ENCODE measurements around the gene BCAT1.
"Not testable (repeated sequence)": the region's sequence is repeated elsewhere in the genome, so short reads cannot be mapped to it uniquely, and the experiment has no call there.

BCAT1 gene

GRCh38 chr12:24881227-24881626, 67.7 kb downstream of the BCAT1 start:
- Histone ChIP-seq H3K27me3 (no peaks in the 10 kb centered on the region), H3K9me3 (no peaks in the 10 kb centered on the region), H3K36me3 (peaks cover 60% of the 10 kb centered on the region), H3K4me3 (ENCODE audit: low read depth, low read length) (no peak overlapping the region), H3K4me1 (no peaks in the 10 kb centered on the region)
- no peak for DNase-seq
- no peak for TF ChIP-seq CTCF (IDR thresholded peaks at IDR 0.05; ENCODE audit: low read depth, low read length)

GRCh38 chr12:24880732-24881131, 68.2 kb downstream of the BCAT1 start:
- Histone ChIP-seq H3K36me3 (peaks cover 62% of the 10 kb centered on the region), H3K9me3 (no peaks in the 10 kb centered on the region), H3K4me3 (ENCODE audit: low read depth, low read length) (no peak overlapping the region), H3K4me1 (no peaks in the 10 kb centered on the region), H3K27me3 (no peaks in the 10 kb centered on the region)
- no peak for DNase-seq
- TF ChIP-seq CTCF (IDR thresholded peaks at IDR 0.05; ENCODE audit: low read depth, low read length) = no peak

- no peaks in the 10 kb centered on the region for H3K4me1 ChIP-seq
- no peak for TF ChIP-seq CTCF (IDR thresholded peaks at IDR 0.05; ENCODE audit: low read depth, low read length)
- DNase-seq = no peak
- H3K27me3 ChIP-seq = no peaks in the 10 kb centered on the region
- no peaks in the 10 kb centered on the region for H3K9me3 ChIP-seq
- peaks cover 73% of the 10 kb centered on the region for H3K36me3 ChIP-seq
- H3K4me3 ChIP-seq (ENCODE audit: low read depth, low read length) = no peak overlapping the region
Observed at GRCh38 chr12:24879644-24880043, 69.3 kb downstream of the BCAT1 start.

- Histone ChIP-seq H3K9me3 (no peaks in the 10 kb centered on the region), H3K27me3 (no peaks in the 10 kb centered on the region), H3K4me1 (no peaks in the 10 kb centered on the region), H3K36me3 (peaks cover 83% of the 10 kb centered on the region), H3K4me3 (ENCODE audit: low read depth, low read length) (no peak overlapping the region)
- no peak for TF ChIP-seq CTCF (IDR thresholded peaks at IDR 0.05; ENCODE audit: low read depth, low read length)
- no peak for DNase-seq
Observed at GRCh38 chr12:24875014-24875413, 73.9 kb downstream of the BCAT1 start.

GRCh38 chr12:24872211-24872610, 76.7 kb downstream of the BCAT1 start:
- Histone ChIP-seq H3K4me1 (no peaks in the 10 kb centered on the region), H3K4me3 (ENCODE audit: low read depth, low read length) (no peak overlapping the region), H3K36me3 (peaks cover 76% of the 10 kb centered on the region), H3K9me3 (no peaks in the 10 kb centered on the region), H3K27me3 (no peaks in the 10 kb centered on the region)
- no peak for DNase-seq
- TF ChIP-seq CTCF (IDR thresholded peaks at IDR 0.05; ENCODE audit: low read depth, low read length) = no peak

GRCh38 chr12:24866139-24866538, 82.8 kb downstream of the BCAT1 start:
- H3K4me3 ChIP-seq (ENCODE audit: low read depth, low read length); H3K9me3 ChIP-seq; DNase-seq; H3K4me1 ChIP-seq; H3K27me3 ChIP-seq: not testable (repeated sequence)
- H3K36me3 ChIP-seq = peaks cover 69% of the 10 kb centered on the region

- no peaks in the 10 kb centered on the region for H3K9me3 ChIP-seq
- no peaks in the 10 kb centered on the region for H3K27me3 ChIP-seq
- peaks cover 62% of the 10 kb centered on the region for H3K36me3 ChIP-seq
- H3K4me3 ChIP-seq (ENCODE audit: low read depth, low read length) = no peak overlapping the region
- no peak for DNase-seq
- TF ChIP-seq CTCF (IDR thresholded peaks at IDR 0.05; ENCODE audit: low read depth, low read length) = no peak
- H3K4me1 ChIP-seq = no peaks in the 10 kb centered on the region; the same call in 1 of the 2 replicates
Observed at GRCh38 chr12:24864796-24865125, 84.1 kb downstream of the BCAT1 start.
